Thyroid gland (tissue), 4 donors: ENCODE measurements around the gene CRY2.

Source experiments
- POLR2A ChIP-seq, 2 donors: fragments of 450-650 bp; IDR thresholded peaks; one replicate each; pipeline ENCODE4 v1.6.1; 2017; ENCODE audit warnings: antibody characterized with exemption in 2 of 2, mild to moderate bottlenecking in 2 of 2, moderate library complexity in 1 of 2
- TF ChIP-seq, protein P1 (sequence below), 6 experiments: fragments of 200-600 bp in 3 of 6; fragments of 450-650 bp in 3 of 6; sonication (generic) in 3 of 6; IDR thresholded peaks; one replicate each; pipeline ENCODE4 v1.5.1; 2016 to 2019; ENCODE audit warnings: antibody characterized with exemption in 6 of 6, mild to moderate bottlenecking in 2 of 6, inconsistent platforms in 1 of 6, moderate library complexity in 1 of 6

DNA sequence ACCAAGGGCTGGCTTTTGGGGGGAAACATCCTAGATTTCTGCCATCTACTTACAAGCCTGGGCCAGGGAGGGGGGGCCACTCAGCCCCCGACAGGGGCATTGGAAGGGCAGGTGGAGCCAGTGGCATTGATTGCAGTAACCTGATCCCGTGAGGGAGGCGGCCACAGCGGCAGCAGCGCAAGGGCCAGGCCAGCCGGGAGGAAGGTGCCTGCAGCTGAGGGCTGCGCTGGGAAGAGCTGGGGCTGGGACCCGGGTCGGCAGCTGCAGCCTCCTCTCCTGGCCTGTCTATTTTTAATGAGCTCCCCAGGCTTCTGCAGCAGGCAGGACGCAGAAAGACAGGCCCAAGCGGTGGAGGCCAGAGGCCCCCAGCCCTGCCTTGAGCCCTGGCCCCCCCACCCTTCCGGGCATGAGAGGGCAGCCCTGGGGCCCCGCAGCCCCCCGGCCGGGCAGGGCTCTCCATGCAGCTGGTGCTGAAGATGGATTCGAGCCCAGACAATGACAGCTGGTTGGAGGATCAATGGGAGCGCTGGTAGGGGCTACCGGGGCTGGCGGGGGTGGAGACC is 49.2 kb downstream of the CRY2 start:
- TF ChIP-seq, protein P1, sequence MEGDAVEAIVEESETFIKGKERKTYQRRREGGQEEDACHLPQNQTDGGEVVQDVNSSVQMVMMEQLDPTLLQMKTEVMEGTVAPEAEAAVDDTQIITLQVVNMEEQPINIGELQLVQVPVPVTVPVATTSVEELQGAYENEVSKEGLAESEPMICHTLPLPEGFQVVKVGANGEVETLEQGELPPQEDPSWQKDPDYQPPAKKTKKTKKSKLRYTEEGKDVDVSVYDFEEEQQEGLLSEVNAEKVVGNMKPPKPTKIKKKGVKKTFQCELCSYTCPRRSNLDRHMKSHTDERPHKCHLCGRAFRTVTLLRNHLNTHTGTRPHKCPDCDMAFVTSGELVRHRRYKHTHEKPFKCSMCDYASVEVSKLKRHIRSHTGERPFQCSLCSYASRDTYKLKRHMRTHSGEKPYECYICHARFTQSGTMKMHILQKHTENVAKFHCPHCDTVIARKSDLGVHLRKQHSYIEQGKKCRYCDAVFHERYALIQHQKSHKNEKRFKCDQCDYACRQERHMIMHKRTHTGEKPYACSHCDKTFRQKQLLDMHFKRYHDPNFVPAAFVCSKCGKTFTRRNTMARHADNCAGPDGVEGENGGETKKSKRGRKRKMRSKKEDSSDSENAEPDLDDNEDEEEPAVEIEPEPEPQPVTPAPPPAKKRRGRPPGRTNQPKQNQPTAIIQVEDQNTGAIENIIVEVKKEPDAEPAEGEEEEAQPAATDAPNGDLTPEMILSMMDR (IDR thresholded peaks at IDR 0.05) = no peak
- no peak for TF ChIP-seq POLR2A (IDR thresholded peaks at IDR 0.05)
